RWPE2 (cell line): Measurements from ENCODE around the gene WWOX.

ENCODE experiments used
- ATAC-seq: fragments of 200-7000 bp; cut with Tn5 transposase; 3 replicates; pipeline ENCODE4 v1.9.1; 2021; ENCODE audit warnings: low read depth
- DNase-seq: peaks from one replicate; pipeline ENCODE4 v3.0.0-alpha.2; 2020; ENCODE audit warnings: low spot score
- H3K27ac ChIP-seq: fragments of 450-650 bp; 2 replicates; pipeline ENCODE4 v1.5.1; 2017; ENCODE audit warnings: mild to moderate bottlenecking; ENCODE audit not compliant: poor library complexity, severe bottlenecking
- H3K27me3 ChIP-seq: fragments of 250-450 bp; sonication (Bioruptor Pico); 2 replicates; pipeline ENCODE4 v1.5.1; 2021; ENCODE audit warnings: mild to moderate bottlenecking, moderate library complexity; ENCODE audit not compliant: insufficient read depth, poor library complexity, severe bottlenecking
- H3K36me3 ChIP-seq: fragments of 250-450 bp; sonication (Bioruptor Pico); 2 replicates; pipeline ENCODE4 v1.5.1; 2020; ENCODE audit warnings: low read depth, mild to moderate bottlenecking, moderate library complexity
- H3K4me1 ChIP-seq: fragments of 250-450 bp; sonication (Bioruptor Pico); 2 replicates; pipeline ENCODE4 v1.5.1; 2021; ENCODE audit warnings: mild to moderate bottlenecking, moderate library complexity; ENCODE audit not compliant: insufficient read depth, poor library complexity, severe bottlenecking
- H3K4me3 ChIP-seq: fragments of 250-450 bp; sonication (Bioruptor Pico); 2 replicates; pipeline ENCODE4 v1.5.1; 2021; ENCODE audit warnings: mild to moderate bottlenecking, moderate library complexity; ENCODE audit not compliant: severe bottlenecking
- H3K9me3 ChIP-seq: fragments of 250-450 bp; sonication (Bioruptor Pico); 2 replicates; pipeline ENCODE4 v1.5.1; 2021; ENCODE audit warnings: mild to moderate bottlenecking, moderate library complexity; ENCODE audit not compliant: severe bottlenecking
- CTCF ChIP-seq: fragments of 450-650 bp; IDR thresholded peaks from one replicate; pipeline ENCODE4 v1.5.1; 2017; ENCODE audit warnings: mild to moderate bottlenecking, moderate library complexity; ENCODE audit not compliant: poor library complexity, severe bottlenecking

WWOX gene

GRCh38 chr16:78288888-78289287 is 189.4 kb downstream of the WWOX start:
- no peak for ATAC-seq
- Histone ChIP-seq H3K27ac (no peak overlapping the region), H3K36me3 (no peaks in the 10 kb centered on the region), H3K27me3 (no peaks in the 10 kb centered on the region), H3K9me3 (no peaks in the 10 kb centered on the region), H3K4me1 (no peaks in the 10 kb centered on the region), H3K4me3 (no peak overlapping the region)
- no peak for DNase-seq
- no peak for TF ChIP-seq CTCF

GRCh38 chr16:78289373-78289772 is 189.9 kb downstream of the WWOX start:
- ATAC-seq, result no peak
- no peak for DNase-seq
- no peak for TF ChIP-seq CTCF
- Histone ChIP-seq H3K4me1 (no peaks in the 10 kb centered on the region), H3K4me3 (no peak overlapping the region), H3K9me3 (no peaks in the 10 kb centered on the region), H3K36me3 (no peaks in the 10 kb centered on the region), H3K27me3 (no peaks in the 10 kb centered on the region), H3K27ac (no peak overlapping the region)

- DNase-seq (no peak), ATAC-seq (no peak)
- no peaks in the 10 kb centered on the region for H3K9me3 ChIP-seq
- H3K27ac ChIP-seq, result no peak overlapping the region
- H3K4me3 ChIP-seq, result no peak overlapping the region
- no peaks in the 10 kb centered on the region for H3K27me3 ChIP-seq
- H3K4me1 ChIP-seq, result no peaks in the 10 kb centered on the region
- H3K36me3 ChIP-seq, result no peaks in the 10 kb centered on the region
- no peak for TF ChIP-seq CTCF
Observed at GRCh38 chr16:78289844-78290277, 190.4 kb downstream of the WWOX start.

GRCh38 chr16:78290395-78290794 is 190.9 kb downstream of the WWOX start:
- no peaks in the 10 kb centered on the region for H3K9me3 ChIP-seq
- no peaks in the 10 kb centered on the region for H3K4me1 ChIP-seq
- TF ChIP-seq CTCF, result no peak
- no peak overlapping the region for H3K27ac ChIP-seq
- no peaks in the 10 kb centered on the region for H3K27me3 ChIP-seq
- no peaks in the 10 kb centered on the region for H3K36me3 ChIP-seq
- ATAC-seq (no peak), DNase-seq (no peak)
- no peak overlapping the region for H3K4me3 ChIP-seq

- H3K4me1 ChIP-seq, result no peaks in the 10 kb centered on the region
- no peak for TF ChIP-seq CTCF
- DNase-seq, result no peak
- no peaks in the 10 kb centered on the region for H3K9me3 ChIP-seq
- no peaks in the 10 kb centered on the region for H3K36me3 ChIP-seq
- no peak for ATAC-seq
- no peak overlapping the region for H3K4me3 ChIP-seq
- H3K27ac ChIP-seq, result no peak overlapping the region
- no peaks in the 10 kb centered on the region for H3K27me3 ChIP-seq
Observed at GRCh38 chr16:78290872-78291591, 191.6 kb downstream of the WWOX start.
